ENCODE results near the gene ZDHHC13. TPM values are rescaled to one million over a fixed set of nuclear protein-coding genes. Genes with fewer than 3 reads are reported as not detected.

ZDHHC13 gene
- total and polyA plus RNA-seq, 9 of the 15 experiments (the other 6 are each of a cell fraction or from before 2014, with no cell fraction given) = 4.7 to 18.6 (median 10.0) TPM

DNA sequence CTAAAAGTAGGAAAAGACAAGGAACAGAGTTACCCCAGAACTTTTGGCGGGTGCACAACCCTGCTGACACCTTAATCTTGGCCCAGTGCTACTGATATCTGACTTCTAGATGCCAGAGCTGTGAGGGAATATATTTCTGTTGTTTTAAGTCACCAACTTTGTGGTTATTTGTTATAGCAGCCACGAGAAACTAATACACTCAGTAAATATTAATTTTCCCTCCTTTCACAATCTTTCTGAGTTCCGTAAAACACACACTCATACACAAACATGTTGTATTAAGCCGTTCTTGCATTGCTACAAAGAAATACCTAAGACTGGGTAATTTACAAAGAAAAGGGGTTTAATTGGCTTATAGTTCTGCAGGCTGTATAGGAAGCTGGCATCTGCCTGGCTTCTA, 16.1 kb upstream of the ZDHHC13 start:
- in situ Hi-C loops (cut with MboI) (no loop called here), intact Hi-C loops (cut with micrococcal nuclease) (no loop called here)
- no peaks in the 10 kb centered on the region for H3K4me1 ChIP-seq (replicated peaks in 1 of 2; ENCODE audit: control insufficient read depth in 2 of 2, insufficient read depth in 2 of 2, low read length in 2 of 2)
- no peak overlapping the region for H3K4me3 ChIP-seq
- H3K9ac ChIP-seq (ENCODE audit: insufficient read depth in 1 of 2, low read depth in 2 of 2, low read length in 2 of 2) = no peak overlapping the region
- POLR2A ChIA-PET = interaction anchor here (1.1 kb wide), 1 partner anchor 16 kb away, joined by 3 read pairs; no protein-coding TSS in a partner anchor
- H2AFZ ChIP-seq (ENCODE audit: low read depth, low read length) = no peak overlapping the region
- DNase-seq (ENCODE audit: extremely low read depth in 1 of 4, low spot score in 3 of 4) (no peak), FAIRE-seq (no peak), ATAC-seq (no peak)
- H3K27ac ChIP-seq (ENCODE audit: extremely low read depth, low read depth, low read length) = no peak overlapping the region
- H3K27me3 ChIP-seq (ENCODE audit: control insufficient read depth in 2 of 2, insufficient read depth in 2 of 2, low read length in 2 of 2) = peaks cover 0 to 13% of the 10 kb centered on the region in 2 experiments; a peak in 3 of 5 replicates
- H3K36me3 ChIP-seq (ENCODE audit: control insufficient read depth, insufficient read depth, low read length) = no peaks in the 10 kb centered on the region
- H3K9me3 ChIP-seq (replicated peaks; ENCODE audit: control insufficient read depth, insufficient read depth, low read depth, low read length) = no peaks in the 10 kb centered on the region
- H3K79me2 ChIP-seq (ENCODE audit: control insufficient read depth, insufficient read depth, low read length) = no peaks in the 10 kb centered on the region
- 2% methylated on average over 4 of the region's 4 CpGs for WGBS (ENCODE audit: insufficient coverage, low coverage, missing lambda C conversion rate)
- H3K4me2 ChIP-seq (ENCODE audit: insufficient read depth, low read length) = no peak overlapping the region
- no peaks in the 10 kb centered on the region for H3K9me1 ChIP-seq (ENCODE audit: control insufficient read depth, insufficient read depth, low read length)
- BruUV-seq (replicated peaks) = no TSS peak
- H4K20me1 ChIP-seq (replicated peaks; ENCODE audit: control insufficient read depth, insufficient read depth, low read length) = no peaks in the 10 kb centered on the region
- peak; percentile 62; the same call in 1 of the 2 replicates for TF ChIP-seq ZNF12 (CRISPR knock-in tag; IDR thresholded peaks at IDR 0.05)
- TF ChIP-seq GTF2A2 (tag; IDR thresholded peaks at IDR 0.05) = no peak
- CTCF ChIA-PET (ENCODE audit: low intra/inter-chr PET ratio) = no interaction called here

DNA sequence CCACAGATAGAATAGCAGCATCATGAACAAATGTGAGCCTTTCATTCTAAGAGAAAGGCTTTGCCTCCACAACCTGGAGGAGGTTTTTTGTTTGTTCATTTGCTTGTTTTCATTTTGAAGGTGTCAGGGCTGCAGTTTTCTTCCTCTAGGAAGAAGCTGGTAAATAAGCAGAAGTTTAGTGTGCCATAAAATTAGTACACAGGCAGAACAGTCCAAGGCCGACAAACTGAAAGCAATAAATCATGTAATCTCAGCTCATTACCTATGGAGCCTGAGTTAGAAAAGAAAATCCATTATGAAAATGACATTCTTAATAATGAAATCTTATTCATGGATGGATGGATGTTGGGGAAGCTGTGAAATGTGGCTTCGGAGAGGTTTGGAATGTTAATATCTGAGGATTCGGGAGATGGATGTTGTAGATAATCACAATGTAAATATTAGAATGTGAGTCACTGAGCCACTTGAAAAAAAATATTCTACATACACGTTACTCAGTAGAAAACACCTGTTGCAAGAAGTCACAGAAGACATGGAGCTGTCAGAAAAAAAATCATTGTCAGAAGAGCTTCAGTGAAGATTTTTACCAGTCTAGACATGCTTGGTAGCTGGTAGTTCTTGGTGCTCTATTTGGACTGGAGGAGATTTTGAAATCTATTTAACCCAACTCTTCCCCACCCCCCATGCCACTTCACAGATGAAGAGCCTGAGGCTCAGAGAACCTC, 15.0 kb upstream of the ZDHHC13 start:
- Histone ChIP-seq H3K4me3 (no peak overlapping the region), H3K27me3 (ENCODE audit: control insufficient read depth in 2 of 2, insufficient read depth in 2 of 2, low read length in 2 of 2) (peaks cover 6 to 17% of the 10 kb centered on the region in 2 experiments; a peak in 3 of 5 replicates), H3K9ac (ENCODE audit: insufficient read depth in 1 of 2, low read depth in 2 of 2, low read length in 2 of 2) (no peak overlapping the region), H3K9me1 (ENCODE audit: control insufficient read depth, insufficient read depth, low read length) (no peaks in the 10 kb centered on the region), H2AFZ (ENCODE audit: low read depth, low read length) (no peak overlapping the region), H4K20me1 (replicated peaks; ENCODE audit: control insufficient read depth, insufficient read depth, low read length) (no peaks in the 10 kb centered on the region), H3K4me2 (ENCODE audit: insufficient read depth, low read length) (no peak overlapping the region), H3K27ac (ENCODE audit: extremely low read depth, low read depth, low read length) (no peak overlapping the region), H3K79me2 (ENCODE audit: control insufficient read depth, insufficient read depth, low read length) (no peaks in the 10 kb centered on the region), H3K36me3 (ENCODE audit: control insufficient read depth, insufficient read depth, low read length) (no peaks in the 10 kb centered on the region), H3K4me1 (replicated peaks in 1 of 2; ENCODE audit: control insufficient read depth in 2 of 2, insufficient read depth in 2 of 2, low read length in 2 of 2) (no peaks in the 10 kb centered on the region), H3K9me3 (replicated peaks; ENCODE audit: control insufficient read depth, insufficient read depth, low read depth, low read length) (no peaks in the 10 kb centered on the region)
- TF ChIP-seq MEIS2 (IDR thresholded peaks at IDR 0.05; ENCODE audit: partially characterized antibody) (peak; percentile 4), SRSF1 (IDR thresholded peaks at IDR 0.05; ENCODE audit: low read depth, low read length) (no peak), ILF3 (IDR thresholded peaks at IDR 0.05; ENCODE audit: borderline replicate concordance) (no peak), KLF13 (tag; IDR thresholded peaks at IDR 0.05; ENCODE audit: borderline replicate concordance, low read depth) (no peak), LEF1 (IDR thresholded peaks at IDR 0.05) (no peak), CHD4 (IDR thresholded peaks at IDR 0.05; ENCODE audit: insufficient read depth, insufficient replicate concordance, low read depth, low read length, poor library complexity, severe bottlenecking) (no peak), MCM2 (IDR thresholded peaks at IDR 0.05; ENCODE audit: low read depth) (no peak)
- TF ChIP-seq, protein P1, sequence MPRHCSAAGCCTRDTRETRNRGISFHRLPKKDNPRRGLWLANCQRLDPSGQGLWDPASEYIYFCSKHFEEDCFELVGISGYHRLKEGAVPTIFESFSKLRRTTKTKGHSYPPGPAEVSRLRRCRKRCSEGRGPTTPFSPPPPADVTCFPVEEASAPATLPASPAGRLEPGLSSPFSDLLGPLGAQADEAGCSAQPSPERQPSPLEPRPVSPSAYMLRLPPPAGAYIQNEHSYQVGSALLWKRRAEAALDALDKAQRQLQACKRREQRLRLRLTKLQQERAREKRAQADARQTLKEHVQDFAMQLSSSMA (CRISPR knock-in tag; IDR thresholded peaks at IDR 0.05) = no peak
- TF ChIP-seq, protein P2, sequence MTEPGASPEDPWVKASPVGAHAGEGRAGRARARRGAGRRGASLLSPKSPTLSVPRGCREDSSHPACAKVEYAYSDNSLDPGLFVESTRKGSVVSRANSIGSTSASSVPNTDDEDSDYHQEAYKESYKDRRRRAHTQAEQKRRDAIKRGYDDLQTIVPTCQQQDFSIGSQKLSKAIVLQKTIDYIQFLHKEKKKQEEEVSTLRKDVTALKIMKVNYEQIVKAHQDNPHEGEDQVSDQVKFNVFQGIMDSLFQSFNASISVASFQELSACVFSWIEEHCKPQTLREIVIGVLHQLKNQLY (CRISPR knock-in tag; conservative IDR thresholded peaks at IDR 0.05) = no peak
- in situ Hi-C loops (cut with MboI) = no loop called here
- ATAC-seq = no peak
- 1% methylated on average over 4 of the region's 4 CpGs for WGBS (ENCODE audit: insufficient coverage, low coverage, missing lambda C conversion rate)
- no TSS peak for BruUV-seq (replicated peaks)
- POLR2A ChIA-PET = no interaction called here
- DNase-seq (ENCODE audit: extremely low read depth in 1 of 4, low spot score in 3 of 4) = no peak
- no peak for FAIRE-seq
- CTCF ChIA-PET (ENCODE audit: low intra/inter-chr PET ratio) = no interaction called here
- intact Hi-C loops (cut with micrococcal nuclease) = no loop called here

Measured in K562 (cell line).